T-cell (primary cell): ENCODE measurements around the gene NXPH2. TPM values are rescaled to one million over a fixed set of nuclear protein-coding genes. Genes with fewer than 3 reads are reported as not detected.

Experiments used
- ATAC-seq, 4 experiments: fragments of 200-7000 bp in 3 of 4; fragments of 150-1000 bp in 1 of 4; cut with Tn5 transposase; replicated peaks in 1 of 4; 1 replicate in 3 of 4; 2 replicates in 1 of 4; pipeline ENCODE4 v1.10.0; 2021; ENCODE audit warnings: moderate library complexity in 3 of 4, mild to moderate bottlenecking in 2 of 4, moderate number of reproducible peaks in 1 of 4
- CTCF ChIA-PET, 2 donors: fragments of 300-600 bp; sonication (Branson Sonifier 250); formaldehyde crosslinking; loops; one replicate each; lab custom pipeline; 2022; ENCODE audit warnings: antibody characterized with exemption in 2 of 2; lab: Charles Lee
- POLR2A ChIA-PET, 2 donors: fragments of 300-600 bp; sonication (Branson Sonifier 250); formaldehyde crosslinking; loops; one replicate each; lab custom pipeline; 2022; ENCODE audit warnings: antibody characterized with exemption in 2 of 2; lab: Charles Lee
- DNase-seq, 35 experiments: peaks; one replicate each; pipeline versions ENCODE4 v3.0.0 to v3.0.0-alpha.2; 2013 to 2023
- H3K27ac ChIP-seq: one replicate; pipeline ENCODE4 v1.5.1; 2013; ENCODE audit warnings: low read length
- H3K27me3 ChIP-seq, 2 experiments: replicated peaks in 1 of 2; 1 replicate in 1 of 2; 2 replicates in 1 of 2; pipeline versions ENCODE4 v1.6.1 to v1.7.0; 2013; ENCODE audit warnings: low read length in 1 of 2, mixed read lengths in 1 of 2; ENCODE audit not compliant: control insufficient read depth in 2 of 2, insufficient read depth in 2 of 2; ENCODE audit errors: extremely low read depth in 1 of 2
- H3K36me3 ChIP-seq, 2 donors: 1 replicate in 1 of 2; 2 replicates in 1 of 2; pipeline versions ENCODE4 v1.6.1 to v1.7.0; 2013; ENCODE audit warnings: low read length in 1 of 2; ENCODE audit not compliant: control insufficient read depth in 2 of 2, insufficient read depth in 1 of 2; ENCODE audit errors: extremely low read depth in 1 of 2
- H3K4me1 ChIP-seq, 2 experiments: 1 replicate in 1 of 2; 2 replicates in 1 of 2; pipeline versions ENCODE4 v1.6.1 to v1.7.0; 2013; ENCODE audit warnings: low read length in 2 of 2, mixed read lengths in 1 of 2; ENCODE audit not compliant: insufficient read depth in 2 of 2, control insufficient read depth in 1 of 2; ENCODE audit errors: extremely low read depth in 1 of 2
- H3K4me3 ChIP-seq, 2 donors: 1 replicate in 1 of 2; 2 replicates in 1 of 2; pipeline versions ENCODE4 v1.5.1 to v1.7.0; 2013; ENCODE audit warnings: mild to moderate bottlenecking in 2 of 2, low read length in 1 of 2, moderate library complexity in 1 of 2; ENCODE audit not compliant: control insufficient read depth in 1 of 2; ENCODE audit errors: extremely low read depth in 1 of 2
- H3K9me3 ChIP-seq: 2 replicates; pipeline ENCODE4 v1.7.0; 2013
- H3K27ac Mint-ChIP-seq, 2 donors: one replicate each; pipeline ENCODE4 v1.8.0; 2020 to 2021; ENCODE audit warnings: mild to moderate bottlenecking in 2 of 2, mixed read lengths in 2 of 2
- H3K27me3 Mint-ChIP-seq, 2 donors: one replicate each; pipeline ENCODE4 v1.8.0; 2021 to 2022; ENCODE audit warnings: mixed read lengths in 2 of 2
- H3K36me3 Mint-ChIP-seq: one replicate; pipeline ENCODE4 v1.8.0; 2021; ENCODE audit warnings: mixed read lengths
- H3K4me1 Mint-ChIP-seq, 3 donors: one replicate each; pipeline ENCODE4 v1.8.0; 2020 to 2022; ENCODE audit warnings: mixed read lengths in 3 of 3, mild to moderate bottlenecking in 1 of 3
- H3K4me3 Mint-ChIP-seq, 3 donors: one replicate each; pipeline ENCODE4 v1.8.0; 2020 to 2022; ENCODE audit warnings: mild to moderate bottlenecking in 3 of 3, mixed read lengths in 3 of 3, moderate library complexity in 3 of 3
- H3K9me3 Mint-ChIP-seq, 3 donors: one replicate each; pipeline ENCODE4 v1.8.0; 2020 to 2022; ENCODE audit warnings: mixed read lengths in 3 of 3
- WGBS: methylation state at CpG from one replicate; pipeline ENCODE4 v1.1.5; 2013; ENCODE audit warnings: missing lambda C conversion rate; ENCODE audit not compliant: insufficient coverage; 5-methylcytosine and 5-hydroxymethylcytosine counted together
- total RNA-seq, 35 experiments: library from RNA in 6 of 35; stranded (reverse) in 6 of 35; fragments of 120-200 nt in 1 of 35; gene quantifications; one replicate each; pipeline versions ENCODE4 v1.2.1 to v1.2.4 and lab custom pipeline; 2013 to 2026

The NXPH2 gene
- total RNA-seq, 5 donors from 2014 or later (not counting 1 experiment from before 2014, with no cell fraction given), result not detected

GRCh38 chr2:138780446-138780880 lies 273 bp upstream of the NXPH2 start:
- Mint-ChIP-seq H3K36me3 (no peaks in the 10 kb centered on the region), H3K27me3 (peaks cover 35 to 37% of the 10 kb centered on the region in 2 donors), H3K4me3 (no peak overlapping the region), H3K4me1 (peaks cover 3 to 8% (median 5%) of the 10 kb centered on the region in 3 donors), H3K27ac (no peak overlapping the region), H3K9me3 (no peaks in the 10 kb centered on the region)
- POLR2A ChIA-PET, result no interaction called here
- H3K27ac ChIP-seq, result no peak overlapping the region
- no peak overlapping the region for H3K4me3 ChIP-seq
- WGBS, result 6% methylated on average over 29 of the region's 40 CpGs
- no peak for DNase-seq
- H3K4me1 ChIP-seq, result no peaks in the 10 kb centered on the region
- CTCF ChIA-PET, result no interaction called here
- H3K36me3 ChIP-seq, result no peaks in the 10 kb centered on the region
- ATAC-seq, result no peak
- H3K9me3 ChIP-seq, result no peaks in the 10 kb centered on the region
- H3K27me3 ChIP-seq, result peaks cover 16 to 24% of the 10 kb centered on the region in 2 experiments

- WGBS, result 6% methylated on average over 10 of the region's 20 CpGs
- no peaks in the 10 kb centered on the region for H3K4me1 ChIP-seq
- DNase-seq, result no peak
- ChIA-PET POLR2A (no interaction called here), CTCF (no interaction called here)
- no peaks in the 10 kb centered on the region for H3K9me3 ChIP-seq
- H3K27ac Mint-ChIP-seq, result no peak overlapping the region
- peaks cover 16 to 24% of the 10 kb centered on the region in 2 experiments for H3K27me3 ChIP-seq
- H3K27ac ChIP-seq, result no peak overlapping the region
- H3K9me3 Mint-ChIP-seq, result no peaks in the 10 kb centered on the region
- ATAC-seq, result no peak
- H3K27me3 Mint-ChIP-seq, result peaks cover 35 to 37% of the 10 kb centered on the region in 2 donors
- H3K4me3 Mint-ChIP-seq, result no peak overlapping the region
- H3K36me3 Mint-ChIP-seq, result no peaks in the 10 kb centered on the region
- no peak overlapping the region for H3K4me3 ChIP-seq
- peaks cover 3 to 8% (median 5%) of the 10 kb centered on the region in 3 donors for H3K4me1 Mint-ChIP-seq
- H3K36me3 ChIP-seq, result no peaks in the 10 kb centered on the region
Measured at GRCh38 chr2:138779406-138779780, 797 bp downstream of the NXPH2 start.

GRCh38 chr2:138777996-138778395 lies 2.2 kb downstream of the NXPH2 start:
- H3K4me1 Mint-ChIP-seq, result peaks cover 3 to 8% (median 5%) of the 10 kb centered on the region in 3 donors
- 83% methylated on average over 1 of the region's 2 CpGs for WGBS
- H3K9me3 ChIP-seq, result no peaks in the 10 kb centered on the region

GRCh38 chr2:138775736-138776135 lies 4.5 kb downstream of the NXPH2 start:
- no peaks in the 10 kb centered on the region for H3K4me1 ChIP-seq
- Mint-ChIP-seq H3K36me3 (no peaks in the 10 kb centered on the region), H3K27me3 (peaks cover 20 to 23% of the 10 kb centered on the region in 2 donors), H3K27ac (no peak overlapping the region), H3K9me3 (no peaks in the 10 kb centered on the region), H3K4me3 (no peak overlapping the region), H3K4me1 (peaks cover 3 to 8% (median 5%) of the 10 kb centered on the region in 3 donors)
- POLR2A ChIA-PET, result no interaction called here
- H3K36me3 ChIP-seq, result no peaks in the 10 kb centered on the region
- CTCF ChIA-PET, result no interaction called here
- no peaks in the 10 kb centered on the region for H3K9me3 ChIP-seq
- WGBS, result no CpG with 5 or more reads among the region's 4 CpGs
- ATAC-seq (no peak), DNase-seq (no peak)
- H3K27ac ChIP-seq, result no peak overlapping the region
- no peak overlapping the region for H3K4me3 ChIP-seq
- peaks cover 7 to 15% of the 10 kb centered on the region in 2 experiments for H3K27me3 ChIP-seq

More at GRCh38 chr2:138777996-138778395, 2.2 kb downstream of the NXPH2 start:
- Histone ChIP-seq H3K36me3 (no peaks in the 10 kb centered on the region), H3K4me1 (no peaks in the 10 kb centered on the region), H3K27me3 (peaks cover 16 to 19% of the 10 kb centered on the region in 2 experiments), H3K27ac (no peak overlapping the region), H3K4me3 (no peak overlapping the region)
- ATAC-seq (no peak), DNase-seq (no peak)
- ChIA-PET CTCF (interaction anchor here in 1 of 2 donors (0.7 kb wide), 1 partner anchor 1535 kb away, joined by 6 read pairs; no protein-coding TSS in a partner anchor), POLR2A (no interaction called here)
- no peak overlapping the region for H3K27ac Mint-ChIP-seq
- H3K9me3 Mint-ChIP-seq, result no peaks in the 10 kb centered on the region
- H3K4me3 Mint-ChIP-seq, result no peak overlapping the region
- H3K27me3 Mint-ChIP-seq, result peaks cover 32 to 35% of the 10 kb centered on the region in 2 donors
- no peaks in the 10 kb centered on the region for H3K36me3 Mint-ChIP-seq

GRCh38 chr2:138771534-138771933 lies 8.7 kb downstream of the NXPH2 start:
- Histone ChIP-seq H3K27me3 (peaks cover 0 to 4% of the 10 kb centered on the region in 2 experiments), H3K27ac (no peak overlapping the region), H3K4me1 (no peaks in the 10 kb centered on the region), H3K4me3 (no peak overlapping the region), H3K9me3 (no peaks in the 10 kb centered on the region), H3K36me3 (no peaks in the 10 kb centered on the region)
- DNase-seq (no peak), ATAC-seq (no peak)
- WGBS, result 77% methylated on average over 4 of the region's 4 CpGs
- Mint-ChIP-seq H3K9me3 (no peaks in the 10 kb centered on the region), H3K27me3 (peaks cover 6% of the 10 kb centered on the region in 2 donors), H3K4me1 (no peaks in the 10 kb centered on the region), H3K4me3 (no peak overlapping the region), H3K36me3 (no peaks in the 10 kb centered on the region), H3K27ac (no peak overlapping the region)
- CTCF ChIA-PET, result no interaction called here
- POLR2A ChIA-PET, result no interaction called here

GRCh38 chr2:138767101-138767500 lies 13.1 kb downstream of the NXPH2 start:
- 89% methylated on average over 1 of the region's 1 CpG for WGBS
- Mint-ChIP-seq H3K27me3 (peaks cover 6% of the 10 kb centered on the region in 2 donors), H3K9me3 (no peaks in the 10 kb centered on the region), H3K4me1 (no peaks in the 10 kb centered on the region), H3K36me3 (no peaks in the 10 kb centered on the region), H3K27ac (no peak overlapping the region), H3K4me3 (no peak overlapping the region)
- peaks cover 0 to 4% of the 10 kb centered on the region in 2 experiments for H3K27me3 ChIP-seq
- CTCF ChIA-PET, result no interaction called here
- H3K36me3 ChIP-seq, result no peaks in the 10 kb centered on the region
- POLR2A ChIA-PET, result no interaction called here
- DNase-seq (no peak), ATAC-seq (no peak)
- H3K27ac ChIP-seq, result no peak overlapping the region
- H3K4me3 ChIP-seq, result no peak overlapping the region
- H3K9me3 ChIP-seq, result no peaks in the 10 kb centered on the region
- H3K4me1 ChIP-seq, result no peaks in the 10 kb centered on the region

GRCh38 chr2:138766464-138766863 lies 13.7 kb downstream of the NXPH2 start:
- no peaks in the 10 kb centered on the region for H3K9me3 Mint-ChIP-seq
- 50% methylated on average over 1 of the region's 3 CpGs for WGBS
- H3K36me3 Mint-ChIP-seq, result no peaks in the 10 kb centered on the region
- ATAC-seq, result no peak
- no peak overlapping the region for H3K4me3 Mint-ChIP-seq
- H3K4me3 ChIP-seq, result no peak overlapping the region
- H3K9me3 ChIP-seq, result no peaks in the 10 kb centered on the region
- no peaks in the 10 kb centered on the region for H3K4me1 ChIP-seq
- H3K27me3 ChIP-seq, result peaks cover 0 to 1% of the 10 kb centered on the region in 2 experiments
- H3K4me1 Mint-ChIP-seq, result no peaks in the 10 kb centered on the region
- no peaks in the 10 kb centered on the region for H3K36me3 ChIP-seq
- ChIA-PET POLR2A (no interaction called here), CTCF (no interaction called here)
- no peak overlapping the region for H3K27ac ChIP-seq
- no peak overlapping the region for H3K27ac Mint-ChIP-seq
- no peak for DNase-seq
- H3K27me3 Mint-ChIP-seq, result peaks cover 6 to 10% of the 10 kb centered on the region in 2 donors
